ENCODE data around the gene PARN.

GRCh38 chr16:14522671-14523070 is 107.4 kb downstream of the PARN start:
- TF ChIP-seq CTCF (IDR thresholded peaks at IDR 0.05) (no peak), POLR2A (IDR thresholded peaks at IDR 0.05) (no peak)

Measured in thyroid gland (tissue), 4 donors.